HepG2 (cell line): ENCODE data around the gene AP3D1. TPM values are rescaled to one million over a fixed set of nuclear protein-coding genes. Genes with fewer than 3 reads are reported as not detected.

Source experiments
- ATAC-seq: fragments of 200-7000 bp; cut with Tn5 transposase; 3 replicates; pipeline ENCODE4 v1.9.1; 2020; ENCODE audit warnings: mild to moderate bottlenecking, moderate library complexity
- BruUV-seq: library from RNA; stranded (reverse); fragments of 400-500 nt; replicated peaks from 2 replicates; lab custom pipeline; 2021; lab: Mats Ljungman, UMichigan
- CTCF ChIA-PET: fragments of 300-600 bp; formaldehyde crosslinking; extraction: SDS; loops from one replicate; lab custom pipeline; 2021; ENCODE audit warnings: low total read pairs, inconsistent platforms, low intra/inter-chr PET ratio; lab: Yijun Ruan, JAX
- POLR2A ChIA-PET: fragments of 350-600 bp; sonication (Branson Sonifier 250); formaldehyde crosslinking; loops from one replicate; lab custom pipeline; 2020; ENCODE audit warnings: antibody characterized with exemption, inconsistent platforms; lab: Yijun Ruan, JAX
- DNase-seq: peaks from one replicate; pipeline ENCODE4 v3.0.0-alpha.2; 2015; ENCODE audit warnings: low spot score
- FAIRE-seq: peaks from 3 replicates; lab custom pipeline; 2011; peaks lifted over from hg19 to GRCh38; lab: Jason Lieb, UNC
- H2AFZ ChIP-seq: one replicate; pipeline ENCODE4 v1.6.1; 2011; ENCODE audit warnings: low read length, inconsistent platforms
- H3K27ac ChIP-seq: fragments of 300-600 bp; 3 replicates; pipeline ENCODE4 v1.8.0; 2011; ENCODE audit warnings: mixed run types, mild to moderate bottlenecking, mixed read lengths, low read length, inconsistent platforms; ENCODE audit not compliant: insufficient read depth; ENCODE audit errors: extremely low read length
- H3K27me3 ChIP-seq, 2 experiments: fragments of 200-600 bp in 1 of 2; 2 replicates in 1 of 2; 3 replicates in 1 of 2; pipeline versions ENCODE4 v1.6.0 to v1.8.0; 2011; ENCODE audit warnings: low read length in 2 of 2, mild to moderate bottlenecking in 2 of 2, moderate library complexity in 2 of 2, inconsistent platforms in 1 of 2; ENCODE audit not compliant: insufficient read depth in 2 of 2, control insufficient read depth in 1 of 2
- H3K36me3 ChIP-seq, 2 experiments: fragments of 200-600 bp in 1 of 2; replicated peaks in 1 of 2; 2 replicates in 1 of 2; 3 replicates in 1 of 2; pipeline versions ENCODE4 v1.5.1 to v1.8.0; 2011; ENCODE audit warnings: low read length in 2 of 2, inconsistent platforms in 1 of 2; ENCODE audit not compliant: insufficient read depth in 2 of 2, control insufficient read depth in 1 of 2
- H3K4me1 ChIP-seq: 2 replicates; pipeline ENCODE4 v1.5.1; 2012; ENCODE audit warnings: low read length, inconsistent platforms; ENCODE audit not compliant: insufficient read depth
- H3K4me2 ChIP-seq: 2 replicates; pipeline ENCODE4 v1.6.0; 2011; ENCODE audit warnings: low read depth, low read length, inconsistent platforms
- H3K4me3 ChIP-seq, 3 experiments: fragments of 200-600 bp in 1 of 3; sonication (generic), shearing (Covaris generic) in 1 of 3; replicated peaks in 1 of 3; 2 replicates each; pipeline ENCODE4 v1.5.1; 2011 to 2016; ENCODE audit warnings: low read length in 3 of 3, inconsistent platforms in 2 of 3, low read depth in 2 of 3, mild to moderate bottlenecking in 2 of 3, control low read depth in 1 of 3, mixed read lengths in 1 of 3; ENCODE audit not compliant: insufficient read depth in 1 of 3
- H3K79me2 ChIP-seq: one replicate; pipeline ENCODE4 v1.6.1; 2011; ENCODE audit warnings: low read length, inconsistent platforms; ENCODE audit not compliant: insufficient read depth
- H3K9ac ChIP-seq: 2 replicates; pipeline ENCODE4 v1.6.0; 2011; ENCODE audit warnings: mild to moderate bottlenecking, low read depth, low read length, inconsistent platforms; ENCODE audit not compliant: insufficient read depth
- H3K9me3 ChIP-seq: 2 replicates; pipeline ENCODE4 v1.5.1; 2012; ENCODE audit warnings: mild to moderate bottlenecking, low read length
- H4K20me1 ChIP-seq: 2 replicates; pipeline ENCODE4 v1.6.0; 2011; ENCODE audit warnings: inconsistent platforms, mild to moderate bottlenecking, low read length, moderate library complexity; ENCODE audit not compliant: insufficient read depth
- HNRNPK ChIP-seq: fragments of 200-400 bp; formaldehyde crosslinking; IDR thresholded peaks from 2 replicates; pipeline ENCODE4 v1.6.1; 2018; ENCODE audit warnings: low read length, low read depth, moderate library complexity, mild to moderate bottlenecking; ENCODE audit not compliant: poor library complexity, severe bottlenecking
- IKZF4 ChIP-seq: sonication (generic); formaldehyde crosslinking; IDR thresholded peaks from 2 replicates; pipeline ENCODE4 v1.5.1; 2020; ENCODE audit warnings: borderline replicate concordance, mild to moderate bottlenecking, low read depth, missing genetic modification reagents; ENCODE audit errors: not compliant biosample characterization
- JUN ChIP-seq: sonication (generic); formaldehyde crosslinking; IDR thresholded peaks from 2 replicates; pipeline ENCODE4 v1.4.0; 2020; ENCODE audit warnings: mild to moderate bottlenecking, missing genetic modification reagents
- MTA3 ChIP-seq: sonication (generic); formaldehyde crosslinking; IDR thresholded peaks from 2 replicates; pipeline ENCODE4 v1.4.0; 2020; ENCODE audit warnings: missing genetic modification reagents
- NFKBIZ ChIP-seq: IDR thresholded peaks from 2 replicates; pipeline ENCODE4 v1.6.1; 2018; ENCODE audit warnings: missing genetic modification reagents, missing compliant biosample characterization
- NRL ChIP-seq: sonication (generic); formaldehyde crosslinking; IDR thresholded peaks from 2 replicates; pipeline ENCODE4 v1.5.0; 2020; ENCODE audit warnings: missing genetic modification reagents, mild to moderate bottlenecking, moderate library complexity, borderline replicate concordance
- RXRB ChIP-seq: IDR thresholded peaks from 2 replicates; pipeline ENCODE4 v1.6.1; 2016; ENCODE audit warnings: borderline replicate concordance, missing genetic modification reagents, missing compliant biosample characterization
- SETDB1 ChIP-seq: sonication (generic); formaldehyde crosslinking; IDR thresholded peaks from 2 replicates; pipeline ENCODE4 v1.5.1; 2020; ENCODE audit warnings: missing genetic modification reagents, mild to moderate bottlenecking, borderline replicate concordance
- SP1 ChIP-seq, 2 experiments: fragments of 450-650 bp in 1 of 2; sonication (generic) in 1 of 2; formaldehyde crosslinking in 1 of 2; IDR thresholded peaks; 2 replicates each; pipeline versions ENCODE4 v1.4.0 to v1.6.1; 2016 to 2020; ENCODE audit warnings: missing genetic modification reagents in 1 of 2
- SRSF9 ChIP-seq: fragments of 200-400 bp; formaldehyde crosslinking; IDR thresholded peaks from 2 replicates; pipeline ENCODE4 v1.6.1; 2018; ENCODE audit warnings: borderline replicate concordance, mild to moderate bottlenecking, low read depth, low read length; ENCODE audit not compliant: insufficient read depth, poor library complexity, severe bottlenecking
- TFE3 ChIP-seq: IDR thresholded peaks from 2 replicates; pipeline ENCODE4 v1.6.1; 2016
- ZBTB44 ChIP-seq: sonication (generic); formaldehyde crosslinking; IDR thresholded peaks from 2 replicates; pipeline ENCODE4 v1.4.0; 2020; ENCODE audit warnings: missing genetic modification reagents
- ZC3H4 ChIP-seq: sonication (generic); formaldehyde crosslinking; IDR thresholded peaks from 2 replicates; pipeline ENCODE4 v1.4.0; 2020; ENCODE audit warnings: missing genetic modification reagents, borderline replicate concordance
- ZNF136 ChIP-seq: sonication (generic); formaldehyde crosslinking; IDR thresholded peaks from 2 replicates; pipeline ENCODE4 v1.8.1; 2022; ENCODE audit warnings: low read depth, mild to moderate bottlenecking, moderate library complexity, missing genetic modification reagents
- ZNF331 ChIP-seq: sonication (generic); formaldehyde crosslinking; IDR thresholded peaks from 2 replicates; pipeline ENCODE4 v1.4.0; 2020; ENCODE audit warnings: missing genetic modification reagents
- ZNF75D ChIP-seq: sonication (generic); formaldehyde crosslinking; IDR thresholded peaks from 2 replicates; pipeline ENCODE4 v1.8.1; 2023; ENCODE audit warnings: missing genetic modification reagents, mild to moderate bottlenecking, borderline replicate concordance
- WGBS: methylation state at CpG from one replicate; pipeline ENCODE4 v1.1.6; 2017; ENCODE audit warnings: low lambda C conversion rate; 5-methylcytosine and 5-hydroxymethylcytosine counted together
- in situ Hi-C: cut with HindIII; loops from 2 replicates; pipeline ENCODE4 v1.10.0; 2017; ENCODE audit warnings: low pct_unique_long_range_greater_than_20kb; ENCODE audit not compliant: extremely low pct_ligation_motif_present
- intact Hi-C: fragments of 100-400 bp; cut with micrococcal nuclease; formaldehyde crosslinking; loops from one replicate; pipeline ENCODE4 v1.10.0; 2022; ENCODE audit not compliant: unreplicated experiment
- polyA plus RNA-seq, 8 experiments: library from polyadenylated mRNA; depleted of rRNA in 3 of 8; stranded (reverse) in 7 of 8; unstranded in 1 of 8; fragments of >200 nt; fragmentation: Illumina TruSeq in 4 of 8; extraction: Trizol in 4 of 8; gene quantifications; 2 replicates each; pipeline versions ENCODE4 v1.2.1 to v1.2.3, GENCODE V29; 2011 to 2016; ENCODE audit warnings: low read depth in 4 of 8, missing spikeins in 1 of 8, mixed read lengths in 1 of 8; ENCODE audit not compliant: insufficient read depth in 1 of 8
- total RNA-seq, 5 experiments: library from RNA; depleted of rRNA; stranded (reverse); fragments of >200 nt; fragmentation: Illumina TruSeq; extraction: Trizol; gene quantifications; 2 replicates each; pipeline ENCODE4 v1.2.3, GENCODE V29; 2016; ENCODE audit warnings: low read depth in 1 of 5
- TF ChIP-seq, protein P1 (sequence below): sonication (generic); formaldehyde crosslinking; IDR thresholded peaks from 2 replicates; pipeline ENCODE4 v1.5.1; 2020; ENCODE audit warnings: mild to moderate bottlenecking, moderate library complexity, missing genetic modification reagents
- TF ChIP-seq, protein P2 (sequence below): IDR thresholded peaks from 2 replicates; pipeline ENCODE4 v1.6.1; 2018; ENCODE audit warnings: missing genetic modification reagents

Gene AP3D1
- total and polyA plus RNA-seq, 2 of the 13 experiments (the other 11 are each of a cell fraction or from before 2014, with no cell fraction given) = 68.0 to 82.6 TPM

GRCh38 chr19:2072757-2073551 is 78.4 kb downstream of the AP3D1 start:
- 97% methylated on average over 15 of the region's 32 CpGs for WGBS
- Histone ChIP-seq H3K4me2 (no peak overlapping the region), H3K79me2 (no peaks in the 10 kb centered on the region), H3K27me3 (no peaks in the 10 kb centered on the region), H3K27ac (no peak overlapping the region), H2AFZ (no peak overlapping the region), H3K36me3 (peaks cover 10 to 21% of the 10 kb centered on the region in 2 experiments; a peak in 3 of 5 replicates), H3K9ac (no peak overlapping the region), H4K20me1 (no peaks in the 10 kb centered on the region), H3K9me3 (no peaks in the 10 kb centered on the region), H3K4me1 (peaks cover 18% of the 10 kb centered on the region), H3K4me3 (no peak overlapping the region)
- in situ Hi-C loops = no loop called here
- no TSS peak for BruUV-seq
- intact Hi-C loops = no loop called here
- FAIRE-seq = no peak
- CTCF ChIA-PET = no interaction called here
- no peak for DNase-seq
- POLR2A ChIA-PET = no interaction called here
- ATAC-seq = no peak
- TF ChIP-seq ZNF75D (CRISPR knock-in tag) = no peak
- TF ChIP-seq, protein P1, sequence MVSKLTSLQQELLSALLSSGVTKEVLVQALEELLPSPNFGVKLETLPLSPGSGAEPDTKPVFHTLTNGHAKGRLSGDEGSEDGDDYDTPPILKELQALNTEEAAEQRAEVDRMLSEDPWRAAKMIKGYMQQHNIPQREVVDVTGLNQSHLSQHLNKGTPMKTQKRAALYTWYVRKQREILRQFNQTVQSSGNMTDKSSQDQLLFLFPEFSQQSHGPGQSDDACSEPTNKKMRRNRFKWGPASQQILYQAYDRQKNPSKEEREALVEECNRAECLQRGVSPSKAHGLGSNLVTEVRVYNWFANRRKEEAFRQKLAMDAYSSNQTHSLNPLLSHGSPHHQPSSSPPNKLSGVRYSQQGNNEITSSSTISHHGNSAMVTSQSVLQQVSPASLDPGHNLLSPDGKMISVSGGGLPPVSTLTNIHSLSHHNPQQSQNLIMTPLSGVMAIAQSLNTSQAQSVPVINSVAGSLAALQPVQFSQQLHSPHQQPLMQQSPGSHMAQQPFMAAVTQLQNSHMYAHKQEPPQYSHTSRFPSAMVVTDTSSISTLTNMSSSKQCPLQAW (CRISPR knock-in tag) = no peak
- no peak for TF ChIP-seq SRSF9
- TF ChIP-seq IKZF4 = no peak
- TF ChIP-seq SP1 (IDR thresholded peaks at IDR 0.05) = no peak
- no peak for TF ChIP-seq SP1 (CRISPR knock-in tag; IDR thresholded peaks at IDR 0.05)
- TF ChIP-seq RXRB = no peak
- no peak for TF ChIP-seq ZC3H4 (CRISPR knock-in tag)
- TF ChIP-seq NRL (CRISPR knock-in tag) = no peak
- TF ChIP-seq, protein P2, sequence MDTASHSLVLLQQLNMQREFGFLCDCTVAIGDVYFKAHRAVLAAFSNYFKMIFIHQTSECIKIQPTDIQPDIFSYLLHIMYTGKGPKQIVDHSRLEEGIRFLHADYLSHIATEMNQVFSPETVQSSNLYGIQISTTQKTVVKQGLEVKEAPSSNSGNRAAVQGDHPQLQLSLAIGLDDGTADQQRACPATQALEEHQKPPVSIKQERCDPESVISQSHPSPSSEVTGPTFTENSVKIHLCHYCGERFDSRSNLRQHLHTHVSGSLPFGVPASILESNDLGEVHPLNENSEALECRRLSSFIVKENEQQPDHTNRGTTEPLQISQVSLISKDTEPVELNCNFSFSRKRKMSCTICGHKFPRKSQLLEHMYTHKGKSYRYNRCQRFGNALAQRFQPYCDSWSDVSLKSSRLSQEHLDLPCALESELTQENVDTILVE = no peak
- no peak for TF ChIP-seq SETDB1 (CRISPR knock-in tag)
- no peak for TF ChIP-seq MTA3 (CRISPR knock-in tag)
- no peak for TF ChIP-seq ZNF136 (CRISPR knock-in tag)
- no peak for TF ChIP-seq ZBTB44 (CRISPR knock-in tag)
- TF ChIP-seq HNRNPK = no peak
- TF ChIP-seq NFKBIZ (CRISPR knock-in tag) = no peak
- no peak for TF ChIP-seq ZNF331 (CRISPR knock-in tag)
- no peak for TF ChIP-seq JUN (CRISPR knock-in tag)
- TF ChIP-seq TFE3 = no peak
